Activated T-cell treated with anti-CD3 and anti-CD28 coated beads for 4 hours (primary cell): Measurements from ENCODE around the gene DCDC2.
"Not testable (repeated sequence)": the region's sequence is repeated elsewhere in the genome, so short reads cannot be mapped to it uniquely, and the experiment has no call there.

Source experiments
- DNase-seq: peaks from one replicate; pipeline ENCODE4 v3.0.0-alpha.2; 2020

Gene DCDC2

GRCh38 chr6:24207413-24207812 is 150.4 kb downstream of the DCDC2 start:
- no peak for DNase-seq

GRCh38 chr6:24205020-24205492 is 152.8 kb downstream of the DCDC2 start:
- DNase-seq: no peak

- DNase-seq: not testable (repeated sequence)
Measured at GRCh38 chr6:24204113-24204512, 153.7 kb downstream of the DCDC2 start.

GRCh38 chr6:24197892-24198291 is 160.0 kb downstream of the DCDC2 start:
- DNase-seq: no peak

- no peak for DNase-seq
Measured at GRCh38 chr6:24195836-24196597, 161.8 kb downstream of the DCDC2 start.

GRCh38 chr6:24194978-24195700 is 162.7 kb downstream of the DCDC2 start:
- DNase-seq: no peak

GRCh38 chr6:24193364-24193763 is 164.5 kb downstream of the DCDC2 start:
- no peak for DNase-seq

GRCh38 chr6:24191346-24191745 is 166.5 kb downstream of the DCDC2 start:
- DNase-seq: no peak

- no peak for DNase-seq
Measured at GRCh38 chr6:24188578-24189080, 169.2 kb downstream of the DCDC2 start.

GRCh38 chr6:24187965-24188577 is 169.8 kb downstream of the DCDC2 start:
- no peak for DNase-seq

- no peak for DNase-seq
Measured at GRCh38 chr6:24186349-24186748, 171.5 kb downstream of the DCDC2 start.

GRCh38 chr6:24183584-24183983 is 174.3 kb downstream of the DCDC2 start:
- no peak for DNase-seq

GRCh38 chr6:24157886-24158285 is 200.0 kb downstream of the DCDC2 start:
- no peak for DNase-seq

- DNase-seq: no peak
Measured at GRCh38 chr6:24154121-24154520, 203.7 kb downstream of the DCDC2 start.

GRCh38 chr6:24152014-24152413 is 205.8 kb downstream of the DCDC2 start:
- DNase-seq: no peak

GRCh38 chr6:24149836-24150235 is 208.0 kb downstream of the DCDC2 start:
- no peak for DNase-seq

- DNase-seq: no peak
Measured at GRCh38 chr6:24149296-24149695, 208.6 kb downstream of the DCDC2 start.

- no peak for DNase-seq
Measured at GRCh38 chr6:24148684-24149083, 209.2 kb downstream of the DCDC2 start.

- DNase-seq: no peak
Measured at GRCh38 chr6:24148154-24148570, 209.7 kb downstream of the DCDC2 start.

- no peak for DNase-seq
Measured at GRCh38 chr6:24147511-24148153, 210.2 kb downstream of the DCDC2 start.

GRCh38 chr6:24146871-24147270 is 211.0 kb downstream of the DCDC2 start:
- no peak for DNase-seq

GRCh38 chr6:24145690-24146131 is 212.1 kb downstream of the DCDC2 start:
- DNase-seq: no peak

GRCh38 chr6:24142733-24143132 is 215.1 kb downstream of the DCDC2 start:
- DNase-seq: not testable (repeated sequence)
